NT2/D1 (cell line): ENCODE results near the gene TRPM2.
A peak's percentile ranks its signal among the peaks of the same experiment; 100 is the strongest.

Experiments used
- DNase-seq: peaks from one replicate; pipeline ENCODE4 v3.0.0-alpha.2; 2011; ENCODE audit warnings: low read depth, low spot score
- H3K27me3 ChIP-seq: 2 replicates; pipeline ENCODE4 v1.6.0; 2011; ENCODE audit warnings: mild to moderate bottlenecking; ENCODE audit not compliant: insufficient read length, insufficient read depth
- H3K36me3 ChIP-seq: 2 replicates; pipeline ENCODE4 v1.6.1; 2011; ENCODE audit warnings: mild to moderate bottlenecking, low read length, mixed read lengths; ENCODE audit not compliant: insufficient read depth, insufficient read length
- H3K4me1 ChIP-seq: 2 replicates; pipeline ENCODE4 v1.5.1; 2011; ENCODE audit not compliant: insufficient read depth, insufficient read length
- H3K4me3 ChIP-seq: 2 replicates; pipeline ENCODE4 v1.5.1; 2011; ENCODE audit warnings: low read depth; ENCODE audit not compliant: insufficient read length
- H3K9ac ChIP-seq: 2 replicates; pipeline ENCODE4 v1.6.0; 2011; ENCODE audit warnings: low read depth; ENCODE audit not compliant: insufficient read length
- H3K9me3 ChIP-seq: 2 replicates; pipeline ENCODE4 v1.5.1; 2011; ENCODE audit warnings: mild to moderate bottlenecking, low read length; ENCODE audit not compliant: insufficient read depth
- SUZ12 ChIP-seq: IDR thresholded peaks from 2 replicates; pipeline ENCODE4 v1.6.1; 2011; ENCODE audit not compliant: insufficient read length, insufficient read depth; ENCODE audit errors: extremely low read depth
- YY1 ChIP-seq: IDR thresholded peaks from 2 replicates; pipeline ENCODE4 v1.6.1; 2011; ENCODE audit not compliant: insufficient read length, insufficient read depth
- ZNF274 ChIP-seq: IDR thresholded peaks from 2 replicates; pipeline ENCODE4 v1.6.1; 2011; ENCODE audit warnings: mild to moderate bottlenecking, low read depth, low read length

TRPM2 gene

DNA sequence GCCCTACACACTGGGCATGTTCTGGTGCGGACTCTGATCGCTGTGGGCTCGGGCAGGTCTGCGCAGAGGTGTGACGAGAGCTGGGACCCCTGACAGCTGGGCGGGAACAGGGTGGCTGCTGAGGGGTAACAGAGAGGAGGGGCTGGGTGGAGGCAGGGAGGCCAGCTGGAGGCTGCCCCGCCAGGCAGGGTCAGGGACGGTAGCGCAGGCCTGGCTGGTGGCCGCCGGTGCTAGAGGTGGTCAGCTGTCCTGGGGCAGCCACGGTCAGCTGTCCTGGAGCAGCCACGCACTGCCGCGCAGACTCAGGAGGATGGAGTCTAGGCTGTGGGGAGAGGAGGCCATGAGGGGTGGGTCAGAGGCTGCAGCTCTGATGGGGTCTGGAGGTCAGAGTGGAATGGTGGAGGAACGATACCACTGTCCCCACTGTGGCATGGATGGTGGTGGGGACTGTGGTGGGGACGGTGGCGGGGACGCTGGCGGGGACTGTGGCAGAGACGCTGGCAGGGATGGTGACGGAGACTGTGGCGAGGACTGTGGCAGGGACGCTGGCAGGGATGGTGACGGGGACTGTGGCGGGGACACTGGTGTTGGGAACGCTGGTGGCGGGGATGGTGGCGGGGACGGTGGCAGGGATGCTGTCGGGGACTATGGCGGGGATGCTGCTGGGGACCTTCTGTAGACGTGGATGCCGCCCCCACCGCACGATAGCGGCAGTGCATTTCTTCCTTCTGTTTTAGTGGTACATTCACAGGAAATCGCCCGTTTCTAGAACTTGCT, 80.6 kb downstream of the TRPM2 start:
- TF ChIP-seq ZNF274 (no peak), YY1 (no peak), SUZ12 (no peak)
- H3K9ac ChIP-seq = no peak overlapping the region
- no peaks in the 10 kb centered on the region for H3K36me3 ChIP-seq
- H3K4me1 ChIP-seq = peaks cover 20% of the 10 kb centered on the region
- peaks cover 3% of the 10 kb centered on the region for H3K27me3 ChIP-seq
- DNase-seq = no peak
- no peak overlapping the region for H3K4me3 ChIP-seq
- H3K9me3 ChIP-seq = peaks cover 19% of the 10 kb centered on the region

DNA sequence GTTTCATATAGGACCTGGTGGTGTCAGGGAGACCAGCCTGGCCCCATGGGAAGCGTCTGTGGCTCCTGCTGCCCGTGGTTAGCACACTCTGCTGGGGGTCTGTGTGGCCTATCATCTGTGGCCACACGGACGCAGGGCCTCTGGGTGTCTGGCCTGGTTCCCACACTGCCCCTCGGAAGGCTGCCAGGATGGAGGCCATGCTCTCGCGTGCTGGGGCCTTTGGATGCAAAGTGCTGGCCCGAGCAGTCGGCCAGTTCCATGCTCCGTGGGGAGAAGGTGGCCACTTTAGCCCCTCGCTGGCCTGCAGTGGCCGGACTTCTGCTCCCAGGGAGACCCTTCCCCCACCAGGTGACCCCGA, 81.1 kb downstream of the TRPM2 start:
- TF ChIP-seq ZNF274 (no peak), SUZ12 (no peak), YY1 (no peak)

DNA sequence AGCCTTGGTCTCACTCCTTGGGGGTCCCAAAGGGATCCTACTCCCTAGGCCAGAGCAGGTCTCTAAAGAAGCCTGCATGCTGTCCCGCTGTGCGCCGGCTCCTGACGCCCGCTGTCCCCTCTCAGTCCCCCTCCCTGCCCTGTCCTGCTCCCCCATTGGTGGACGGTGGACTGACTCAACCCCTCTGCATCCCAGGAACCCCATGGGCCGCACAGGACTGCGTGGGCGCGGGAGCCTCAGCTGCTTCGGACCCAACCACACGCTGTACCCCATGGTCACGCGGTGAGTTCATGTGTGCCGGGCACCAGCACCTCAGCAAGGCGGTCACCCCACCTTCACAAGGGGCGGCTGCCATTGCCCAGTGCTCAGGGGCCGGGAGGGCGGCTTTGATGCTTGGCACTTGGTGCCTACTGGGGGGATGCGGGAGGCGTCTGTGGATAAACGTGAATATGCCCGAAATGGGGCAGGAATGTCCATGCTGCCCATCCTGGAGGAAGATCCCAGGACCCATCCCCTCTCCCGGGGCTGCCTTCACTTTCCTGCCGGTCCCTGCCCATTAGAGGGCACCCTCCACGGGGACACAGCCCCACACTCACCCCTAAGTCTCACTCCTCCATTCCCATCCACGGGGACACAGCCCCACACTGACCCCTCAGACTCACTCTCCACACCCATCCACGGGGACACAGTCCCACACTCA, 81.7 kb downstream of the TRPM2 start:
- TF ChIP-seq ZNF274 (no peak), SUZ12 (no peak)

More for the DNA sequence above, 81.1 kb downstream of the TRPM2 start:
- H3K4me1 ChIP-seq = peaks cover 23% of the 10 kb centered on the region
- DNase-seq = no peak
- peaks cover 3% of the 10 kb centered on the region for H3K27me3 ChIP-seq
- H3K9me3 ChIP-seq = peaks cover 15% of the 10 kb centered on the region
- H3K36me3 ChIP-seq = no peaks in the 10 kb centered on the region
- H3K9ac ChIP-seq = no peak overlapping the region
- H3K4me3 ChIP-seq = no peak overlapping the region

DNA sequence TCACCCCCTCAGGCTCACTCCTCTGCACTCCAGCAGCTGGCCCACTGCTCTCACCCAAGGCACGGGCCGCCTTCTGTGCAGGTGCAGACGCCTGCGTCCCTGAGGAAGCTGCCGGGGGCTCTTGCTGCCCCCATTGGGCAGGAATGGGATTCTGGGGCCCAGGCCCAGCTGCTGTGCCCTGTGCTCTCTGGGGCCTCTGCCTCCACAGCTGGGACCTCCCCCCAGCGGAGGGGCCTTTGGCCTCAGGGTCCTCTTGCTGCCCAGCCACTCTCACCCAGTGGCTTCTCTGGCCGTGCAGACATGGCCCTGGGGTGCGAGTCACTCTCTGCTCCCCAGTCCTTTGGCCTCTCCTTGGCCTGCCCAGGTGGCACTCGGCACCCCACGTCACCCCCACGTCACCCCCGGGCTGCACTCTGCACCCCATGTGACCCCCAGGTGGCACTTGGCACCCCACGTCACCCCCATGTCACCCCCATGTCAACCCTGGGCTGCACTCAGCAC, 82.7 kb downstream of the TRPM2 start:
- TF ChIP-seq SUZ12 = no peak
- no peak for TF ChIP-seq YY1
- TF ChIP-seq ZNF274 = no peak

More for the DNA sequence above, 81.7 kb downstream of the TRPM2 start:
- Histone ChIP-seq H3K9ac (no peak overlapping the region), H3K4me1 (peaks cover 23% of the 10 kb centered on the region), H3K36me3 (no peaks in the 10 kb centered on the region), H3K9me3 (peaks cover 10% of the 10 kb centered on the region), H3K27me3 (peaks cover 3% of the 10 kb centered on the region), H3K4me3 (no peak overlapping the region)
- DNase-seq = no peak

DNA sequence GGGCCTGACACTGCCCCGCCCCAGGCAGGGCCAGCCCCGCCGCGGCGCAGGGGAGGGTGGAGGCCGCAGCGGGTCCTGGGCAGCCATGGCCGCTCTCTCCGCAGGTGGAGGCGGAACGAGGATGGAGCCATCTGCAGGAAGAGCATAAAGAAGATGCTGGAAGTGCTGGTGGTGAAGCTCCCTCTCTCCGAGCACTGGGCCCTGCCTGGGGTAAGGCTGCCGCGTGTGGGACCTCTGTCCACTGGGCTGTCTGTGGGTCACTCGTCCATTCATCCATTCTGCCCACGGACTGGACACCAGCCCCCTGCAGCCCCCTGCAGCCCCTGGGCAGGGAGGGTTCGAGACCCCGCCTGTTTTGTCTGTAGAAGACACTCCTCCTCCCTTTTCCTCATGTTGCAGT, 83.5 kb downstream of the TRPM2 start:
- Histone ChIP-seq H3K4me1 (peaks cover 39% of the 10 kb centered on the region), H3K27me3 (peaks cover 2% of the 10 kb centered on the region), H3K9ac (no peak overlapping the region), H3K9me3 (no peaks in the 10 kb centered on the region), H3K4me3 (no peak overlapping the region), H3K36me3 (no peaks in the 10 kb centered on the region)
- no peak for DNase-seq
- TF ChIP-seq YY1 = no peak

More for the DNA sequence above, 82.7 kb downstream of the TRPM2 start:
- H3K4me3 ChIP-seq = no peak overlapping the region
- H3K36me3 ChIP-seq = no peaks in the 10 kb centered on the region
- peak overlapping the region; percentile 9 for H3K9ac ChIP-seq
- peaks cover 33% of the 10 kb centered on the region for H3K4me1 ChIP-seq
- DNase-seq = no peak
- H3K27me3 ChIP-seq = peaks cover 3% of the 10 kb centered on the region
- H3K9me3 ChIP-seq = 0 out of 2 replicates have a peak, but pooled peaks cover under 1% of the 10 kb centered on the region

DNA sequence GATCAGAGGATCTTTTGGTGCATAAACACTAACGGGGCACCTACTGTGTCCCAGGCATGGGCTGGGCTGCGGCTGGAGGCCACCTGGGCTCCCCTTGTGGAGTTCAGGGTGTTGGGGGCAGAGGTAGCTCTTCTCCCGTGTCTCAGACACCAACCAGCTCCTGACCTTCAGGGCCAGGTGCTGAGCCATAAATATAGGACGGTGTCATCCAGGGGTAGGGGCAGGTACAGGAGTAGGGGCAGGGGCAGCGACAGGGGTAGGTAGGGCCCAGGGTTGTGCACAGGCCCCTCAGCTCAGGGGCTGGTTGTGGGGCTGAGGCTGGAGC, 83.9 kb downstream of the TRPM2 start:
- no peak overlapping the region for H3K4me3 ChIP-seq
- no peak for TF ChIP-seq SUZ12
- TF ChIP-seq YY1 = no peak
- TF ChIP-seq ZNF274 = no peak
- peaks cover 40% of the 10 kb centered on the region for H3K4me1 ChIP-seq
- H3K36me3 ChIP-seq = no peaks in the 10 kb centered on the region
- H3K27me3 ChIP-seq = no peaks in the 10 kb centered on the region
- DNase-seq = no peak
- H3K9ac ChIP-seq = no peak overlapping the region
- no peaks in the 10 kb centered on the region for H3K9me3 ChIP-seq

DNA sequence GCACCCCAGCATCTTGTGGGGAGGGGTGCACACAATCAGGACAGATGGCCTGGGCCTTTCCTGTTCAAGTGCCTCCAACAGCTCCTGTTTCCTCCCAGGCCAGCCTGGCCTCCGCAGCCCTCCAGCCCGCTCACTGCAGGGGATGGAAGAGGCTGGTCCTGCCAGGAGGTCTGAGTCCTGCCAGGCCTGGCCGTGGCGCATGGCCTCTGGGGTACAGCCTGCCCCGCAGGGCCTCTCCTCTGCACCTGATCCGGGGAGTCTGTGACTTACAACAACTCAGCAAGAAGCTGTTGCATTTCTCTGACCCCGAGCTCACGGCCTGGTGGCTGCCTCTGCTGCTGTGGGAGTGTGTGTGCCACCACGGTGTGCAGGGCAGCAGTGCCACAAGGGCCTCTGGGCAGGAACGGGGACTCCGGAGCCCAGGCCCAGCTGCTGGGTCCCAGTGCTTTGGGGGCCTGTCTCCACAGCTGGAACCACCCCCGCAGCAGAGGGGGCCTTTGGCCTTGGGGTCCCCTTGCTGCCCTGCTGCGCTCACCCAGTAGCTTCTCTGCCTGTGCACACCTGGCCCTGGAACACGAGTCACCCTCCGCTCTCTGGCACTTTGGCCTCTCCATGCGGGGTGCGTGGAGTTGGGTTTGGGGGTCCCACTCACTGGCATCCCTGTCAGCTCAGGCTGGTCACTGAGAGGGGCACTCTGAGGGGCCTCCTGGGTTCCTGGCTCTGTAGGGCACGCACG, 84.4 kb downstream of the TRPM2 start:
- Histone ChIP-seq H3K27me3 (no peaks in the 10 kb centered on the region), H3K9me3 (no peaks in the 10 kb centered on the region), H3K4me3 (no peak overlapping the region), H3K36me3 (no peaks in the 10 kb centered on the region), H3K4me1 (peaks cover 40% of the 10 kb centered on the region), H3K9ac (peak overlapping the region; percentile 8)
- TF ChIP-seq ZNF274 = no peak
- TF ChIP-seq SUZ12 = no peak
- TF ChIP-seq YY1 = no peak
- DNase-seq = no peak
